GM19351 (cell line): ENCODE results near the gene GRHL1.
A peak's percentile ranks its signal among the peaks of the same experiment; 100 is the strongest.

Experiments used
- ATAC-seq: cut with Tn5 transposase; IDR thresholded peaks from one replicate; pipeline ENCODE4 v1.9.1; 2021; ENCODE audit warnings: mild to moderate bottlenecking, moderate library complexity; ENCODE audit not compliant: unreplicated experiment

GRHL1 gene

GRCh38 chr2:10036095-10036884 lies 84.8 kb downstream of the GRHL1 start:
- no peak for ATAC-seq

GRCh38 chr2:10038123-10038522 lies 86.6 kb downstream of the GRHL1 start:
- no peak for ATAC-seq

DNA sequence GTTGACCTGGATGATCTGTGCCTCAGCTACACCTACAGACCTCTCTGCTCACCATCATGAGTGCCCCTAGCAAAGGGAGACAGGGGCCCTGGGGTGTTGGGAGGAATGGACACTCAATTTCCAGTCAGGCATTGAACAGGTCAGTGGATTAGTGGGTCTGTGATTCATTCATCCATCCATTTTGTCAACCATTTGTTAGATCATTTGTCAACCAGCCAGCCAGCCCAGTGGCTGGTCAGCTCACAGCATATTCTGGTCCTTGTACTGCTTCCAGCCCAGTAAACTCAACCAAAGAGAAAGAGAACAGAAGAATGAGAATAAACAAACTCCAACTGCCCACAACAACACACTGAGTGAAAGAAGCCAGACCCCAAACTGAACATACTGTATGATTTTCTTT lies 87.2 kb downstream of the GRHL1 start:
- ATAC-seq, result no peak

DNA sequence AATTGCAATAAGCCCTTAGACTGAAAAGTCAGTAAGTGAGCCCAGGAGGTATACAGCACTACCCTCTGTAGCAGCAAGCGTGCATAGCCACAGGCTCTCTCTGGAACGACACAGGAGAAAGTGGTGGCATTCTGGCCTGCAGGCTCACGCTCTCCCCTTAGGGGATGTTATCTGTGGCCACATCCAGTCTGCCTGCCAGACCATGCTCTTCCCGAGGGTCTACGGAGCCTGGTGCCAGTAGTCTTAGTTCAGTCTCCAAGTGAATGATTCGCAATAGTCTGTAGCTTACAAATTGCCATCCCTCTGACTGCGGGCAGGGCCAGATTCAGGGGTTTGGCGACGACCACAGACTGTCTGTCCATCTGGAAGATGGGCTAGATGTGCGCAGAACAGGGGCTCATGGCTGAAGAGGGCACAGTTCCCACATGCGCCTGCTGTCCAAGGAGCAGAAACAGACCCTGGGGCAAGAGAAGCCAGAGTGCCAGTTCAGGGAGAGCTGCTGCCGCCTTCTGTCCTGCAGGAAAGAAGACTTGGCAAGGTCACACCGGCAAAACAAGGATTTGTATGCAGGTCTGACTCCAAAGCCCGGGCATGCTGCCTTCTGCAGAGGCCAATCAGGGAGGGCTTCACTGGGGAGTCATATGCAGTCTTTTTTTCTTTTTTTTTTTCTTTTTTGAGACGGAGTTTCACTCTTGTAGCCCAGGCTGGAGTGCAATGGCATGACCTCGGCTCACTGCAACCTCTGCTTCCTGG lies 88.3 kb downstream of the GRHL1 start:
- no peak for ATAC-seq

DNA sequence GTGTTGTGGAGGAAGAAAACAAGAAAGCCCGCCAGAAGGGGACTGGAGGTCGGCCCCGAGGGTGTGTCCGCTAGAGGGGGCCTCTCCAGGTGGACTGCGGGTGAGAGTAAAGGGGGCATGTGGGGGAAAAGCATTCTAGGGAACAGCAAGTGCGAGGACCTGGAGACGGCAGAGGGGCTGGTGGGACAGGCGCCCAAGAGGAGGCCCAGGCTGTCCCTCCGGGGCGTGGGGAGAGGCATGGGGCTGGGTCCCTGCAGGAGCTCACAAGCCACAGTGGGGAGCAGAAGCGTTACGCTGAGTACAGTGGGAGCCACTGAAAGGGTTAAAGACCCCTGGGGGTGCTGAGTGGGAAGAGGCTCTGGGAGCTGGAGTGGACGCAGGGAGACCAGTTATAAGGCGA lies 90.2 kb downstream of the GRHL1 start:
- no peak for ATAC-seq

- no peak for ATAC-seq
Measured at GRCh38 chr2:10042301-10043161, 91.0 kb downstream of the GRHL1 start.

DNA sequence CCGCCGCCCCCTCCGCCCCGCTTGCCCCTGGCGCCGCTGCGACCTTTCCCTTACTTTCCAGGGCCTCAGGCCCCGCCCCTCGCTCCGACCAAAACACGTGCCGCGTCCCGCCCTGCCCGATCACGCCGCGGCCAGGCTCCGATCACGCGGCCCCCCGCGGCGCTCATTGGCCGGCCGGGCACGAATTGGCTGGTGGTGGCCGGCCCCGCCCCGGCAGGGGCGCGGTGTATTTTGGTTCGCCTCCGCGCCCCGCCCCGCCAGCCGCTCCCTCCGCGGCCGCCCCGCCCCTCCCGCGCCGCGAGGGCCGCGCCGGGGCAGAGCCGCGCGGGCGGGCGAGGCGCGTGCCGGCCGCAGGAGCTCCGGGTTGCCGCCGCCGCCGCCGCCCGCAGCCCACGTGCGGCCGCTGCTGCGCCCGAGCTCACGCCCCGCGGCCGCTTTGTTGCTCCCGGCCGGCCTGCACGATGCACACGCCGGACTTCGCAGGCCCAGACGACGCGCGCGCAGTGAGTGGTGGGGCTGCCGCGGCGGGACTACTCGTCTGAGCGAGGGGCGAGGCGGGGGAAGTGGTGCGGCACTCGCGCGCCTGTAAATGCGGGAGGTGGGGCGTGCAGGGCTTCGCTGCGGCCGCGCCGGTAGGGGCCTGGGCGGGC lies 91.9 kb downstream of the GRHL1 start, which contains the start of gene KLF11:
KLF11 (plus strand) TSS at position 295 of the 650 bp plus-strand sequence; CDS start at position 462, 167 bp downstream.
- ATAC-seq, result peak; percentile 78

DNA sequence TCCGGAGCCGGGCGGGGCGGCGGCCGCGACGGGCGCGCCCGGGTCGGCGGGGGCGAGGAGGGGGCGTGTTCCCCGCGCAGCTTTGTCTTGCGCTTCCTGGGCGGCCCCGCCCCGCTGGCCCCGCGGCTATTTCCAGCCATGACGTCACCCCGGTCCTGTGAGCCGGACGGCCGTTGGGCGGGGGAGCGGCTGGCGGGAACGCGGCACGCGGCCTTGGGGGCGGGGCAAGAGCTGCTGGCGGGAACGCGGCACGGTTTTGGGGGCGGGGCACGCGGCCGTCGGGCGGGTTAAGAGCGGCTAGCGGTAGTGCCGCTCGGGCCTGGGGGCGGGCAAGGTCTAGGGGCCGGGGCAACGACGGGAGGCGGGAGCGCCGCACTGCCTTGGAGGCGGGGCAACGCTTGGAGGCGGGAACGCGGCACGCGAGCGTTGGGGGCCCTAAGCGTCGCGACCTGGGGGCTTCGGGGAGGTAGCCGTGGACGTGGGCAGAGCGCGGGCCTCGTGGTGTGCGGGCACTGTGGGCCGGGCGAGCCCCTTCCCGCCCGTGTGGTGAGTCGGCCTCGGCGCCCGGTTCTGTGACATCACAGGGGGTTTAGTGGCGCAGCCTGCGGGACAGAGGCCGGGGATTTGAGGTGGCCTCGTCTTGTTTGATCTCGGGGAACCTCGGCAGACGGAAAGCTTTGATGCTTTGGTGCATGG lies 92.6 kb downstream of the GRHL1 start:
- peak; percentile 51 for ATAC-seq

DNA sequence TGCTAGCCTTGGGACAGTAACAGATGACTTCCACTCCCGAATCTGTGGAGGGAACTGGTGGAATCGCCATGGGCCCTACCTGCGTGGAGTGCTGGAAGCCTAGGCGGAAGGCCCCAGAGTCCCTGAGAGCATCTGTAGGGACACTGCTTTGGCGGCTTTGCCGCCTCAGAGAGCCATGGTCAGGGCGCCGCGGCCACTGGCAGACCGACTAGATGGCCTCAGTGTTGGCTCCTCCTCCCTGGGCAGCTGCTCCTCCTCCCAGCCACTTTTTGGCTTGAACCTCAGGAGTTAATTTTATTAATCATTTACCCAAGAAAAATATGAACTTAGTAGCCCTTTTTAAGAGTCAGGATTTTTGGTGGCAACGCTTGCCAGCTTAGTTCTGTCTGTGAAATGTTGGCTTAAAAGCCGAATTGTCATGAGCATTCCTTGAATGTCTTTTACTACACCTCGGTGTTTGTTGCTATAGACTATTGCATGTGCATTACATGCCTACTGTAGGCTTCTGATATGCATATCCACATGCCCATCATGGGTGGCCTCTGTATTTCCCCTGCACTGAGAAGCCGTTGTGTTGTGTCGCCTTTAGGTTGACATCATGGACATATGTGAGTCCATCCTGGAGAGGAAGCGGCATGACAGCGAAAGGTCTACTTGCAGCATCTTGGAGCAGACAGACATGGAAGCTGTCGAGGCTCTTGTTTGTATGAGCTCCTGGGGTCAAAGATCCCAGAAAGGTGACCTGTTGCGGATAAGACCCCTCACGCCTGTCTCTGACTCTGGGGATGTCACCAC lies 94.3 kb downstream of the GRHL1 start:
- ATAC-seq, result no peak

DNA sequence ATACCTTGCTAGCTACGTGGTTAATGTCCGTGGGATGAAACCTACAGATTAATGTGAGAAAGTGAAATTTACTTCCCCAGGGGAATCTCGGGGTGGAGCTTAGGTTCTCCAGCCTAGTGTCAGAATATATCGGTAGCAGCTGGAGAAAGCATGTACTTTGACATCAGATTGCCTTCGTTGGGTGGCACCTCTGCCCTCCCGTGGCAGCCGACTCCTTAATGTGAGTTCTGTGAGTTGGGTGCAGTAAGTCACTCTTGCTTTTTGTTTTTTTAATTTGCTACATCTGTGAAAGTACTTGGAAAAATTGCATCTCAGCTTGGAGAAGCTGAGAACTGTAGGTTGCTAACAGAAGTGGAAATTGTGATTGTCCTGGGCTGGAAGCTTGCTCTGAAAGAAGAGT lies 95.4 kb downstream of the GRHL1 start:
- no peak for ATAC-seq

DNA sequence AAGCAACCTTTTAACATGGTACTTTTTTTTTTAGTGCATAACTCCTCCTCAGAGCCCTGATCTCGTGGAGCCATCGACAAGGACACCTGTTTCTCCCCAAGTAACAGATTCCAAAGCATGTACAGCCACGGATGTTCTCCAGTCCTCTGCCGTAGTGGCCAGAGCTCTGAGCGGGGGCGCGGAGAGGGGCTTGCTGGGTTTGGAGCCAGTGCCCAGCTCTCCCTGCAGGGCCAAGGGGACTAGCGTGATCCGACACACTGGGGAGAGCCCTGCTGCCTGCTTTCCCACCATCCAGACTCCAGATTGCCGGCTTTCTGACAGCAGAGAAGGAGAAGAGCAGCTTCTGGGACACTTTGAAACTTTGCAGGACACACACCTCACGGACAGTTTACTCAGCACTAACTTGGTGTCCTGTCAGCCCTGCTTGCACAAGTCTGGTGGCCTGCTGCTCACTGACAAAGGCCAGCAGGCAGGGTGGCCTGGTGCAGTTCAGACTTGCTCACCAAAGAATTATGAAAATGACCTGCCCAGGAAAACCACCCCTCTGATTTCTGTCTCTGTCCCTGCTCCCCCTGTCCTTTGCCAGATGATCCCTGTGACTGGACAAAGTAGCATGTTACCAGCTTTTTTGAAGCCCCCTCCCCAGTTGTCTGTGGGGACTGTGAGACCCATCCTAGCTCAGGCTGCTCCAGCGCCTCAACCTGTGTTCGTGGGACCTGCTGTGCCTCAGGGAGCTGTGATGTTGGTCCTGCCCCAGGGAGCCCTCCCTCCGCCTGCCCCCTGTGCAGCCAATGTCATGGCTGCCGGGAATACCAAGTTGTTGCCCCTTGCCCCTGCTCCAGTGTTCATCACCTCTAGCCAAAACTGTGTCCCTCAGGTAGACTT lies 96.4 kb downstream of the GRHL1 start:
- no peak for ATAC-seq

GRCh38 chr2:10048501-10049171 lies 97.1 kb downstream of the GRHL1 start:
- no peak for ATAC-seq
